GM12878 (cell line): ENCODE results near the gene PRR5. TPM values are rescaled to one million over a fixed set of nuclear protein-coding genes. Genes with fewer than 3 reads are reported as not detected.

Experiments used
- ATAC-seq: fragments of 200-7000 bp; cut with Tn5 transposase; 3 replicates; pipeline ENCODE4 v1.9.1; 2020; ENCODE audit warnings: mild to moderate bottlenecking, moderate library complexity
- BruUV-seq: library from RNA; stranded (reverse); fragments of 400-500 nt; replicated peaks from 2 replicates; lab custom pipeline; 2021; lab: Mats Ljungman, UMichigan
- CTCF ChIA-PET: fragments of 300-600 bp; sonication (Branson Sonifier 250); formaldehyde crosslinking; extraction: SDS; loops from one replicate; lab custom pipeline; 2021; ENCODE audit warnings: inconsistent platforms; lab: Yijun Ruan, JAX
- POLR2A ChIA-PET: fragments of 350-600 bp; formaldehyde crosslinking; extraction: SDS; loops from one replicate; lab custom pipeline; 2021; ENCODE audit warnings: inconsistent platforms; lab: Charles Lee
- RAD21 ChIA-PET: fragments of 300-600 bp; sonication (Branson Sonifier 250); formaldehyde crosslinking; loops from one replicate; lab custom pipeline; 2023; ENCODE audit warnings: antibody characterized with exemption; ENCODE audit not compliant: unreplicated experiment; lab: Charles Lee
- SMC1A ChIA-PET: fragments of 300-600 bp; sonication (Branson Sonifier 250); formaldehyde crosslinking; loops from one replicate; lab custom pipeline; 2023; ENCODE audit not compliant: unreplicated experiment, uncharacterized antibody; lab: Charles Lee
- DNase-seq: peaks from one replicate; pipeline ENCODE4 v3.0.0-alpha.2; 2011; ENCODE audit warnings: low read depth, low spot score
- FAIRE-seq: peaks from 3 replicates; lab custom pipeline; 2011; peaks lifted over from hg19 to GRCh38; lab: Jason Lieb, UNC
- H2AFZ ChIP-seq: 2 replicates; pipeline ENCODE4 v1.6.0; 2011; ENCODE audit warnings: low read depth, low read length, control low read depth; ENCODE audit not compliant: control insufficient read depth
- H3K27ac ChIP-seq: 2 replicates; pipeline ENCODE4 v1.5.1; 2011; ENCODE audit warnings: control low read depth; ENCODE audit not compliant: control insufficient read depth, insufficient read depth
- H3K27me3 ChIP-seq, 2 experiments: replicated peaks in 1 of 2; 2 replicates each; pipeline versions ENCODE4 v1.6.0 to v1.6.1; 2011; ENCODE audit warnings: low read length in 1 of 2; ENCODE audit not compliant: control insufficient read depth in 2 of 2, insufficient read depth in 2 of 2
- H3K36me3 ChIP-seq, 2 experiments: 2 replicates each; pipeline ENCODE4 v1.5.1; 2011; ENCODE audit warnings: low read length in 1 of 2; ENCODE audit not compliant: control insufficient read depth in 2 of 2, insufficient read depth in 2 of 2
- H3K4me1 ChIP-seq: 2 replicates; pipeline ENCODE4 v1.6.1; 2011; ENCODE audit warnings: mild to moderate bottlenecking, low read length, moderate library complexity, mixed read lengths; ENCODE audit not compliant: control insufficient read depth, insufficient read depth
- H3K4me2 ChIP-seq: 2 replicates; pipeline ENCODE4 v1.6.0; 2011; ENCODE audit warnings: control low read depth; ENCODE audit not compliant: control insufficient read depth, insufficient read depth
- H3K4me3 ChIP-seq: fragments of 200-600 bp; sonication (generic); 2 replicates; pipeline ENCODE4 v1.5.1; 2016
- H3K79me2 ChIP-seq: 2 replicates; pipeline ENCODE4 v1.6.0; 2011; ENCODE audit warnings: low read length; ENCODE audit not compliant: control insufficient read depth, insufficient read depth
- H3K9ac ChIP-seq: 2 replicates; pipeline ENCODE4 v1.8.0; 2011; ENCODE audit warnings: low read length, control low read depth, mixed read lengths; ENCODE audit not compliant: control insufficient read depth, insufficient read depth
- H3K9me3 ChIP-seq: replicated peaks from 3 replicates; pipeline ENCODE4 v1.5.1; 2011; ENCODE audit warnings: mild to moderate bottlenecking, low read length; ENCODE audit not compliant: control insufficient read depth, insufficient read depth
- H4K20me1 ChIP-seq: 2 replicates; pipeline ENCODE4 v1.6.0; 2011; ENCODE audit not compliant: control insufficient read depth, insufficient read depth
- ATF3 ChIP-seq: IDR thresholded peaks from 2 replicates; pipeline ENCODE4 v1.6.1; 2011; ENCODE audit warnings: low read depth, mild to moderate bottlenecking, low read length, moderate library complexity, borderline replicate concordance; ENCODE audit errors: extremely low read depth
- ATF7 ChIP-seq: fragments of 450-650 bp; IDR thresholded peaks from 2 replicates; pipeline ENCODE4 v1.6.1; 2016; ENCODE audit warnings: low read depth, mild to moderate bottlenecking
- E2F4 ChIP-seq: IDR thresholded peaks from 2 replicates; pipeline ENCODE4 v1.6.1; 2012; ENCODE audit warnings: low read depth, low read length, improper control_type of control experiment
- EP300 ChIP-seq, 2 experiments: fragments of 150-350 bp in 1 of 2; IDR thresholded peaks; 2 replicates each; pipeline ENCODE4 v1.6.1; 2011 to 2012; ENCODE audit warnings: low read depth in 2 of 2, low read length in 2 of 2, borderline replicate concordance in 1 of 2, improper control_type of control experiment in 1 of 2, inconsistent platforms in 1 of 2; ENCODE audit not compliant: control insufficient read depth in 1 of 2
- POLR2A ChIP-seq: IDR thresholded peaks from 2 replicates; pipeline ENCODE4 v1.6.1; 2011; ENCODE audit warnings: low read depth, mild to moderate bottlenecking, low read length
- RUNX3 ChIP-seq: IDR thresholded peaks from 2 replicates; pipeline ENCODE4 v1.6.1; 2012; ENCODE audit warnings: low read length, inconsistent platforms
- SMARCA5 ChIP-seq: fragments of 450-650 bp; IDR thresholded peaks from 2 replicates; pipeline ENCODE4 v1.6.1; 2017; ENCODE audit warnings: mild to moderate bottlenecking
- SMC3 ChIP-seq: IDR thresholded peaks from 2 replicates; pipeline ENCODE4 v1.6.1; 2011; ENCODE audit warnings: low read length, improper control_type of control experiment, borderline replicate concordance
- SREBF2 ChIP-seq: IDR thresholded peaks from 2 replicates; pipeline ENCODE4 v1.6.1; 2012; ENCODE audit warnings: mild to moderate bottlenecking, low read length
- SRF ChIP-seq, 2 experiments: IDR thresholded peaks; 2 replicates each; pipeline ENCODE4 v1.6.1; 2011; ENCODE audit warnings: low read depth in 2 of 2, low read length in 2 of 2, mild to moderate bottlenecking in 1 of 2, moderate library complexity in 1 of 2
- STAT3 ChIP-seq: IDR thresholded peaks from 2 replicates; pipeline ENCODE4 v1.6.1; 2011; ENCODE audit warnings: low read depth, low read length, improper control_type of control experiment
- SUZ12 ChIP-seq: fragments of 200-600 bp; sonication (generic); IDR thresholded peaks from one replicate; pipeline ENCODE4 v1.6.1; 2018; ENCODE audit warnings: antibody characterized with exemption, mild to moderate bottlenecking; ENCODE audit not compliant: unreplicated experiment
- TAF1 ChIP-seq: IDR thresholded peaks from 2 replicates; pipeline ENCODE4 v1.6.1; 2011; ENCODE audit warnings: mild to moderate bottlenecking, low read depth, low read length, borderline replicate concordance
- TCF7 ChIP-seq: IDR thresholded peaks from 2 replicates; pipeline ENCODE4 v1.6.1; 2014; ENCODE audit warnings: antibody characterized with exemption, borderline replicate concordance
- ZNF274 ChIP-seq: IDR thresholded peaks from one replicate; pipeline ENCODE4 v1.8.0; 2011; ENCODE audit not compliant: insufficient read length, insufficient read depth
- WGBS: methylation state at CpG from one replicate; pipeline ENCODE4 v1.1.6; 2016; ENCODE audit warnings: low lambda C conversion rate; ENCODE audit not compliant: insufficient replicate concordance, insufficient coverage; ENCODE audit errors: missing lambda C conversion rate; 5-methylcytosine and 5-hydroxymethylcytosine counted together
- in situ Hi-C: fragments of 300-500 bp; cut with MboI; formaldehyde crosslinking; loops from 9 replicates; pipeline ENCODE4 v1.14.3; 2018; ENCODE audit warnings: mixed read lengths
- intact Hi-C: fragments of 100-400 bp; cut with micrococcal nuclease; formaldehyde crosslinking; loops from one replicate; pipeline ENCODE4 v1.14.2; 2022; ENCODE audit not compliant: unreplicated experiment
- polyA plus RNA-seq, 11 experiments: library from polyadenylated mRNA; depleted of rRNA in 4 of 11; unstranded in 6 of 11; stranded (reverse) in 5 of 11; fragments of >200 nt; fragmentation: Nextera tagmentation in 4 of 11; fragmentation: Illumina TruSeq in 1 of 11; extraction: Ambion mirVana in 4 of 11; extraction: Trizol in 1 of 11; gene quantifications; 1 replicate in 1 of 11; 2 replicates in 10 of 11; pipeline versions ENCODE4 v1.2.1 to v1.2.3, GENCODE V29; 2011 to 2016; ENCODE audit warnings: inconsistent platforms in 2 of 11, missing spikeins in 2 of 11, low read depth in 1 of 11
- total RNA-seq, 4 experiments: library from RNA; depleted of rRNA in 3 of 4; stranded (reverse); fragments of >200 nt in 3 of 4; fragmentation: Illumina TruSeq in 1 of 4; extraction: Trizol in 1 of 4; gene quantifications; 2 replicates each; pipeline versions ENCODE4 v1.2.1 to v1.2.3, GENCODE V29; 2013 to 2021
- TF ChIP-seq, protein P1 (sequence below): fragments of 450-650 bp; IDR thresholded peaks from 2 replicates; pipeline ENCODE4 v1.6.1; 2017; ENCODE audit warnings: antibody characterized with exemption, mild to moderate bottlenecking, moderate library complexity
- TF ChIP-seq, protein P2 (sequence below): IDR thresholded peaks from 2 replicates; pipeline ENCODE4 v1.6.1; 2011; ENCODE audit warnings: mild to moderate bottlenecking, low read depth, low read length, moderate library complexity; ENCODE audit not compliant: insufficient replicate concordance

Gene PRR5
- total and polyA plus RNA-seq, 10 of the 15 experiments (the other 5 are each of a cell fraction or from before 2014, with no cell fraction given), result 0.03 to 9.4 (median 1.5) TPM

DNA sequence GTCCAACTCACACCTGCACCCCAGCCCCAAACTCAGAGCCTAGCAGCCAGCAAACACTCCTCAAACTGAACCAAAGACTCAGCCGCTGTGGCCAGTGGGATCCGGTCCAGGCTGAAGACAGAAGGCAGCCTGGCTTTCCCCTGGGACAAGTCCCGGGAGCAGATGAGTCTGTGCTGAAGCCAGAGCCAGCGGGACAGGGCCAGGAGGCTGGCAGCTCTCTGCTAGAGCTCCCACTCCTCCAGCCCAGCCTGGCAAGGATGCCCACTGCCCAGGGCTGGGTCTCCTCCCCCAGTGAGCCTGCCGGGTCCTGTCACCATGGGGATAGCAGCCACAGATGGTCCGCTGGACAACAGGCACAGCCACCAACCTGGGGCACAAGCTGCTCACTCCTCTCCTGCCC lies 42.9 kb upstream of the PRR5 start:
- no peak for DNase-seq
- RAD21 ChIA-PET, result no interaction called here
- no peak for TF ChIP-seq ATF7
- TF ChIP-seq SMC3, result no peak
- no peak for TF ChIP-seq ZNF274
- no peak for TF ChIP-seq ATF3
- TF ChIP-seq RUNX3, result no peak
- TF ChIP-seq E2F4, result no peak
- TF ChIP-seq, protein P1, sequence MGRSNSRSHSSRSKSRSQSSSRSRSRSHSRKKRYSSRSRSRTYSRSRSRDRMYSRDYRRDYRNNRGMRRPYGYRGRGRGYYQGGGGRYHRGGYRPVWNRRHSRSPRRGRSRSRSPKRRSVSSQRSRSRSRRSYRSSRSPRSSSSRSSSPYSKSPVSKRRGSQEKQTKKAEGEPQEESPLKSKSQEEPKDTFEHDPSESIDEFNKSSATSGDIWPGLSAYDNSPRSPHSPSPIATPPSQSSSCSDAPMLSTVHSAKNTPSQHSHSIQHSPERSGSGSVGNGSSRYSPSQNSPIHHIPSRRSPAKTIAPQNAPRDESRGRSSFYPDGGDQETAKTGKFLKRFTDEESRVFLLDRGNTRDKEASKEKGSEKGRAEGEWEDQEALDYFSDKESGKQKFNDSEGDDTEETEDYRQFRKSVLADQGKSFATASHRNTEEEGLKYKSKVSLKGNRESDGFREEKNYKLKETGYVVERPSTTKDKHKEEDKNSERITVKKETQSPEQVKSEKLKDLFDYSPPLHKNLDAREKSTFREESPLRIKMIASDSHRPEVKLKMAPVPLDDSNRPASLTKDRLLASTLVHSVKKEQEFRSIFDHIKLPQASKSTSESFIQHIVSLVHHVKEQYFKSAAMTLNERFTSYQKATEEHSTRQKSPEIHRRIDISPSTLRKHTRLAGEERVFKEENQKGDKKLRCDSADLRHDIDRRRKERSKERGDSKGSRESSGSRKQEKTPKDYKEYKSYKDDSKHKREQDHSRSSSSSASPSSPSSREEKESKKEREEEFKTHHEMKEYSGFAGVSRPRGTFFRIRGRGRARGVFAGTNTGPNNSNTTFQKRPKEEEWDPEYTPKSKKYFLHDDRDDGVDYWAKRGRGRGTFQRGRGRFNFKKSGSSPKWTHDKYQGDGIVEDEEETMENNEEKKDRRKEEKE, result no peak
- TF ChIP-seq STAT3, result no peak
- TF ChIP-seq POLR2A, result no peak
- TF ChIP-seq SRF (IDR thresholded peaks at IDR 0.05; ENCODE audit: low read depth in 2 of 2, low read length in 2 of 2), result no peak
- no peak for TF ChIP-seq SUZ12
- no peak for TF ChIP-seq TCF7
- no peak for TF ChIP-seq EP300 (IDR thresholded peaks at IDR 0.05; ENCODE audit: borderline replicate concordance in 1 of 2, control insufficient read depth in 1 of 2, low read depth in 2 of 2, low read length in 2 of 2)
- TF ChIP-seq SREBF2, result no peak
- TF ChIP-seq, protein P2, sequence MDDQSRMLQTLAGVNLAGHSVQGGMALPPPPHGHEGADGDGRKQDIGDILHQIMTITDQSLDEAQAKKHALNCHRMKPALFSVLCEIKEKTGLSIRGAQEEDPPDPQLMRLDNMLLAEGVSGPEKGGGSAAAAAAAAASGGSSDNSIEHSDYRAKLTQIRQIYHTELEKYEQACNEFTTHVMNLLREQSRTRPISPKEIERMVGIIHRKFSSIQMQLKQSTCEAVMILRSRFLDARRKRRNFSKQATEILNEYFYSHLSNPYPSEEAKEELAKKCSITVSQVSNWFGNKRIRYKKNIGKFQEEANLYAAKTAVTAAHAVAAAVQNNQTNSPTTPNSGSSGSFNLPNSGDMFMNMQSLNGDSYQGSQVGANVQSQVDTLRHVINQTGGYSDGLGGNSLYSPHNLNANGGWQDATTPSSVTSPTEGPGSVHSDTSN, result no peak
- TF ChIP-seq SMARCA5, result no peak
- no peak for TF ChIP-seq TAF1
- TF ChIP-seq, all 136 proteins: peak for 0
- POLR2A ChIA-PET, result no interaction called here
- in situ Hi-C loops, result no loop called here
- intact Hi-C loops, result no loop called here
- WGBS, result 52% methylated on average over 4 of the region's 6 CpGs
- no peak overlapping the region for H3K4me3 ChIP-seq
- CTCF ChIA-PET, result no interaction called here
- H4K20me1 ChIP-seq, result no peaks in the 10 kb centered on the region
- no peaks in the 10 kb centered on the region; the same call in 2 of the 3 replicates for H3K9me3 ChIP-seq
- ATAC-seq (no peak), FAIRE-seq (no peak)
- no TSS peak for BruUV-seq
- no peak overlapping the region for H2AFZ ChIP-seq
- no peak overlapping the region for H3K9ac ChIP-seq
- H3K4me2 ChIP-seq, result no peak overlapping the region
- H3K27me3 ChIP-seq, result no peaks in the 10 kb centered on the region
- peaks cover 3% of the 10 kb centered on the region; the same call in 1 of the 2 replicates for H3K4me1 ChIP-seq
- no peak overlapping the region for H3K27ac ChIP-seq
- SMC1A ChIA-PET, result no interaction called here
- no peaks in the 10 kb centered on the region for H3K79me2 ChIP-seq
- no peaks in the 10 kb centered on the region for H3K36me3 ChIP-seq
